Activated CD8-positive, alpha-beta T cell treated with anti-CD3 and anti-CD28 coated beads for 36 hours (primary cell): Measurements from ENCODE around the gene PARD6G. TPM values are rescaled to one million over a fixed set of nuclear protein-coding genes. Genes with fewer than 3 reads are reported as not detected.

Experiments
- ATAC-seq: fragments of 200-7000 bp; cut with Tn5 transposase; one replicate; pipeline ENCODE4 v1.10.0; 2021; ENCODE audit warnings: mild to moderate bottlenecking, moderate library complexity
- CTCF ChIA-PET: fragments of 350-600 bp; sonication (Branson Sonifier 250); formaldehyde crosslinking; loops from one replicate; lab custom pipeline; 2021; ENCODE audit warnings: antibody characterized with exemption; lab: Charles Lee
- POLR2A ChIA-PET: fragments of 350-600 bp; sonication (Branson Sonifier 250); formaldehyde crosslinking; loops from one replicate; lab custom pipeline; 2021; ENCODE audit warnings: antibody characterized with exemption; lab: Charles Lee
- DNase-seq: peaks from one replicate; pipeline ENCODE4 v3.0.0-alpha.2; 2020
- H3K27ac Mint-ChIP-seq: one replicate; pipeline ENCODE4 v1.8.0; 2021; ENCODE audit warnings: mild to moderate bottlenecking, mixed read lengths
- H3K27me3 Mint-ChIP-seq: one replicate; pipeline ENCODE4 v1.8.0; 2021; ENCODE audit warnings: mixed read lengths
- H3K36me3 Mint-ChIP-seq: one replicate; pipeline ENCODE4 v1.8.0; 2021; ENCODE audit warnings: low read depth, mixed read lengths
- H3K4me1 Mint-ChIP-seq: one replicate; pipeline ENCODE4 v1.8.0; 2021; ENCODE audit warnings: low read depth, mixed read lengths
- H3K4me3 Mint-ChIP-seq: one replicate; pipeline ENCODE4 v1.8.0; 2021; ENCODE audit warnings: mild to moderate bottlenecking, moderate library complexity, mixed read lengths
- H3K9me3 Mint-ChIP-seq: one replicate; pipeline ENCODE4 v1.8.0; 2021; ENCODE audit warnings: mixed read lengths
- CTCF ChIP-seq: fragments of 200-600 bp; IDR thresholded peaks from one replicate; pipeline ENCODE4 v1.8.0; 2022; ENCODE audit warnings: antibody characterized with exemption, mild to moderate bottlenecking
- intact Hi-C: fragments of 100-400 bp; cut with micrococcal nuclease; formaldehyde crosslinking; loops from one replicate; pipeline ENCODE4 v1.10.0; 2022
- total RNA-seq, 2 experiments: library from RNA; stranded (reverse); gene quantifications; one replicate each; pipeline ENCODE4 v1.2.3, GENCODE V29; 2021

PARD6G gene
- total RNA-seq, 2 experiments from 2014 or later: 0.16 to 0.23 TPM

- no peak for TF ChIP-seq CTCF
- H3K27ac Mint-ChIP-seq: no peak overlapping the region
- ChIA-PET CTCF (no interaction called here), POLR2A (no interaction called here)
- DNase-seq (no peak), ATAC-seq (no peak)
- peaks cover 13% of the 10 kb centered on the region for H3K36me3 Mint-ChIP-seq
- H3K4me3 Mint-ChIP-seq: no peak overlapping the region
- H3K9me3 Mint-ChIP-seq: no peaks in the 10 kb centered on the region
- peaks cover 37% of the 10 kb centered on the region for H3K4me1 Mint-ChIP-seq
- intact Hi-C loops: no loop called here
- H3K27me3 Mint-ChIP-seq: no peaks in the 10 kb centered on the region
Observed at GRCh38 chr18:80107426-80107825, 139.9 kb downstream of the PARD6G start.

Other genes with a start within 250 kb of the PARD6G start
- 10 to 100 TPM; 41.7 to 45.5 TPM for gene RBFA, start 213.1 kb downstream of the PARD6G start, total RNA-seq
- 10 to 100 TPM; 22.1 to 22.5 TPM for gene ADNP2, start 138.3 kb downstream of the PARD6G start, total RNA-seq